Measurements from ENCODE around the gene DOC2B.
A peak's percentile ranks its signal among the peaks of the same experiment; 100 is the strongest.

DOC2B gene

GRCh38 chr17:163514-164098 is 17.8 kb downstream of the DOC2B start:
- no peak overlapping the region for H3K4me3 ChIP-seq (ENCODE audit: low read length)
- H3K9me3 ChIP-seq (ENCODE audit: insufficient read depth, low read length): no peaks in the 10 kb centered on the region
- peak overlapping the region; percentile 35; the same call in 1 of the 2 replicates for H3K9ac ChIP-seq (ENCODE audit: low read length)
- H3K79me2 ChIP-seq (ENCODE audit: low read length): no peaks in the 10 kb centered on the region
- H3K27ac ChIP-seq (ENCODE audit: low read length): no peak overlapping the region
- no peaks in the 10 kb centered on the region for H3K27me3 ChIP-seq (ENCODE audit: low read depth, low read length)
- TF ChIP-seq CTCF (IDR thresholded peaks at IDR 0.05; ENCODE audit: low read depth, low read length): peak; percentile 48
- TF ChIP-seq EZH2phosphoT487 (IDR thresholded peaks at IDR 0.05; ENCODE audit: low read depth): no peak
- peaks cover 25% of the 10 kb centered on the region for H3K4me1 ChIP-seq (ENCODE audit: low read length)
- no peaks in the 10 kb centered on the region for H4K20me1 ChIP-seq (ENCODE audit: insufficient read depth, low read length)
- H2AFZ ChIP-seq (ENCODE audit: low read depth, low read length): peak overlapping the region; percentile 79
- H3K36me3 ChIP-seq (replicated peaks; ENCODE audit: low read depth, low read length): no peaks in the 10 kb centered on the region
- peak overlapping the region; percentile 61 for H3K4me2 ChIP-seq (ENCODE audit: low read length)

GRCh38 chr17:162689-163088 is 18.8 kb downstream of the DOC2B start:
- no peaks in the 10 kb centered on the region for H3K27me3 ChIP-seq (ENCODE audit: low read depth, low read length)
- H2AFZ ChIP-seq (ENCODE audit: low read depth, low read length): peak overlapping the region; percentile 79; the same call in 1 of the 2 replicates
- H3K9ac ChIP-seq (ENCODE audit: low read length): peak overlapping the region; percentile 35; the same call in 1 of the 2 replicates
- TF ChIP-seq EZH2phosphoT487 (IDR thresholded peaks at IDR 0.05; ENCODE audit: low read depth): no peak
- no peak for TF ChIP-seq CTCF (IDR thresholded peaks at IDR 0.05; ENCODE audit: low read depth, low read length)
- peaks cover 25% of the 10 kb centered on the region for H3K4me1 ChIP-seq (ENCODE audit: low read length)
- H3K36me3 ChIP-seq (replicated peaks; ENCODE audit: low read depth, low read length): no peaks in the 10 kb centered on the region
- H3K9me3 ChIP-seq (ENCODE audit: insufficient read depth, low read length): no peaks in the 10 kb centered on the region
- H3K4me3 ChIP-seq (ENCODE audit: low read length): no peak overlapping the region
- H3K4me2 ChIP-seq (ENCODE audit: low read length): peak overlapping the region; percentile 61; the same call in 1 of the 2 replicates
- no peaks in the 10 kb centered on the region for H3K79me2 ChIP-seq (ENCODE audit: low read length)
- no peaks in the 10 kb centered on the region for H4K20me1 ChIP-seq (ENCODE audit: insufficient read depth, low read length)
- H3K27ac ChIP-seq (ENCODE audit: low read length): no peak overlapping the region

- H3K4me2 ChIP-seq (ENCODE audit: low read length): no peak overlapping the region
- no peaks in the 10 kb centered on the region for H3K36me3 ChIP-seq (replicated peaks; ENCODE audit: low read depth, low read length)
- no peak overlapping the region for H3K9ac ChIP-seq (ENCODE audit: low read length)
- no peak overlapping the region for H2AFZ ChIP-seq (ENCODE audit: low read depth, low read length)
- no peaks in the 10 kb centered on the region for H3K9me3 ChIP-seq (ENCODE audit: insufficient read depth, low read length)
- TF ChIP-seq EZH2phosphoT487 (IDR thresholded peaks at IDR 0.05; ENCODE audit: low read depth) (no peak), CTCF (IDR thresholded peaks at IDR 0.05; ENCODE audit: low read depth, low read length) (no peak)
- no peak overlapping the region for H3K4me3 ChIP-seq (ENCODE audit: low read length)
- peaks cover 25% of the 10 kb centered on the region for H3K4me1 ChIP-seq (ENCODE audit: low read length)
- H3K79me2 ChIP-seq (ENCODE audit: low read length): no peaks in the 10 kb centered on the region
- H4K20me1 ChIP-seq (ENCODE audit: insufficient read depth, low read length): no peaks in the 10 kb centered on the region
- H3K27ac ChIP-seq (ENCODE audit: low read length): no peak overlapping the region
- no peaks in the 10 kb centered on the region for H3K27me3 ChIP-seq (ENCODE audit: low read depth, low read length)
Measured at GRCh38 chr17:161481-161880, 20.0 kb downstream of the DOC2B start.

- no peak overlapping the region for H3K27ac ChIP-seq (ENCODE audit: low read length)
- no peaks in the 10 kb centered on the region for H4K20me1 ChIP-seq (ENCODE audit: insufficient read depth, low read length)
- H3K27me3 ChIP-seq (ENCODE audit: low read depth, low read length): no peaks in the 10 kb centered on the region
- no peaks in the 10 kb centered on the region for H3K9me3 ChIP-seq (ENCODE audit: insufficient read depth, low read length)
- H3K9ac ChIP-seq (ENCODE audit: low read length): no peak overlapping the region
- H3K4me3 ChIP-seq (ENCODE audit: low read length): no peak overlapping the region
- no peaks in the 10 kb centered on the region for H3K79me2 ChIP-seq (ENCODE audit: low read length)
- H3K4me2 ChIP-seq (ENCODE audit: low read length): no peak overlapping the region
- TF ChIP-seq EZH2phosphoT487 (IDR thresholded peaks at IDR 0.05; ENCODE audit: low read depth): no peak
- no peak for TF ChIP-seq CTCF (IDR thresholded peaks at IDR 0.05; ENCODE audit: low read depth, low read length)
- H2AFZ ChIP-seq (ENCODE audit: low read depth, low read length): no peak overlapping the region
- H3K36me3 ChIP-seq (replicated peaks; ENCODE audit: low read depth, low read length): no peaks in the 10 kb centered on the region
- H3K4me1 ChIP-seq (ENCODE audit: low read length): peaks cover 25% of the 10 kb centered on the region
Measured at GRCh38 chr17:160336-160735, 21.1 kb downstream of the DOC2B start.
